Trophoblast cell (in vitro differentiated cells and primary cell): Measurements from ENCODE around the gene PPP1R27.

Source experiments
- DNase-seq, 2 donors: peaks; one replicate each; pipeline ENCODE4 v3.0.0-alpha.2; 2016
- H2AFZ ChIP-seq: 2 replicates; pipeline ENCODE4 v1.6.1; 2013; ENCODE audit warnings: low read length, moderate library complexity, mild to moderate bottlenecking; ENCODE audit not compliant: insufficient read depth, poor library complexity
- H2AK5ac ChIP-seq: 2 replicates; pipeline ENCODE4 v1.6.1; 2013; ENCODE audit warnings: mild to moderate bottlenecking, low read length
- H2BK120ac ChIP-seq: 2 replicates; pipeline ENCODE4 v1.6.1; 2013; ENCODE audit warnings: low read length, mild to moderate bottlenecking, moderate library complexity; ENCODE audit not compliant: insufficient read depth, poor library complexity
- H2BK12ac ChIP-seq: 2 replicates; pipeline ENCODE4 v1.6.1; 2013; ENCODE audit warnings: mild to moderate bottlenecking, low read length, moderate library complexity
- H2BK5ac ChIP-seq: 2 replicates; pipeline ENCODE4 v1.6.1; 2013; ENCODE audit warnings: low read length, low read depth, moderate library complexity, mild to moderate bottlenecking; ENCODE audit not compliant: poor library complexity
- H3K14ac ChIP-seq: 2 replicates; pipeline ENCODE4 v1.6.1; 2013; ENCODE audit warnings: mild to moderate bottlenecking, low read length
- H3K18ac ChIP-seq: 2 replicates; pipeline ENCODE4 v1.6.1; 2013; ENCODE audit warnings: mild to moderate bottlenecking, low read length
- H3K23ac ChIP-seq: 2 replicates; pipeline ENCODE4 v1.6.1; 2013; ENCODE audit warnings: low read length
- H3K27ac ChIP-seq: 2 replicates; pipeline ENCODE4 v1.5.1; 2013; ENCODE audit warnings: low read depth, mild to moderate bottlenecking, inconsistent platforms, low read length, moderate library complexity
- H3K27me3 ChIP-seq: 2 replicates; pipeline ENCODE4 v1.6.1; 2013; ENCODE audit warnings: inconsistent platforms, mild to moderate bottlenecking, low read length, moderate library complexity; ENCODE audit not compliant: insufficient read depth
- H3K36me3 ChIP-seq, 2 experiments: 1 replicate in 1 of 2; 2 replicates in 1 of 2; pipeline ENCODE4 v1.6.1; 2013; ENCODE audit warnings: low read length in 2 of 2, mild to moderate bottlenecking in 2 of 2, moderate library complexity in 1 of 2; ENCODE audit not compliant: insufficient read depth in 2 of 2, control insufficient read depth in 1 of 2
- H3K4ac ChIP-seq: 2 replicates; pipeline ENCODE4 v1.6.1; 2013; ENCODE audit warnings: low read depth, mild to moderate bottlenecking, low read length, moderate library complexity
- H3K4me1 ChIP-seq, 2 experiments: 1 replicate in 1 of 2; 2 replicates in 1 of 2; pipeline ENCODE4 v1.6.1; 2013; ENCODE audit warnings: low read length in 2 of 2, mild to moderate bottlenecking in 2 of 2, moderate library complexity in 1 of 2; ENCODE audit not compliant: insufficient read depth in 2 of 2, control insufficient read depth in 1 of 2
- H3K4me2 ChIP-seq: 2 replicates; pipeline ENCODE4 v1.6.1; 2013; ENCODE audit warnings: inconsistent platforms, mild to moderate bottlenecking, low read length, moderate library complexity
- H3K4me3 ChIP-seq: 2 replicates; pipeline ENCODE4 v1.5.1; 2013; ENCODE audit warnings: mild to moderate bottlenecking, low read depth, low read length, inconsistent platforms
- H3K79me1 ChIP-seq: one replicate; pipeline ENCODE4 v1.6.1; 2013; ENCODE audit warnings: low read length
- H3K79me2 ChIP-seq: 2 replicates; pipeline ENCODE4 v1.6.1; 2013; ENCODE audit warnings: low read length, mild to moderate bottlenecking; ENCODE audit not compliant: control insufficient read depth, insufficient read depth, poor library complexity
- H3K9ac ChIP-seq: 2 replicates; pipeline ENCODE4 v1.6.1; 2013; ENCODE audit warnings: mild to moderate bottlenecking, low read length
- H3K9me3 ChIP-seq: 2 replicates; pipeline ENCODE4 v1.6.1; 2013; ENCODE audit warnings: low read depth, mild to moderate bottlenecking, control low read depth, inconsistent platforms, low read length; ENCODE audit not compliant: insufficient read depth
- H4K12ac ChIP-seq: 2 replicates; pipeline ENCODE4 v1.6.1; 2013; ENCODE audit warnings: low read depth, mild to moderate bottlenecking, low read length, moderate library complexity
- H4K8ac ChIP-seq: 2 replicates; pipeline ENCODE4 v1.6.1; 2013; ENCODE audit warnings: low read depth, mild to moderate bottlenecking, low read length, moderate library complexity
- H4K91ac ChIP-seq: one replicate; pipeline ENCODE4 v1.6.1; 2013; ENCODE audit warnings: low read depth, mild to moderate bottlenecking, low read length, moderate library complexity
- WGBS: extraction: QIAGEN DNeasy Blood & Tissue Kit; methylation state at CpG from one replicate; pipeline ENCODE4 v1.1.7; 2013; ENCODE audit warnings: missing lambda C conversion rate; ENCODE audit not compliant: insufficient read length, insufficient coverage; ENCODE audit errors: extremely low coverage; 5-methylcytosine and 5-hydroxymethylcytosine counted together

The PPP1R27 gene

DNA sequence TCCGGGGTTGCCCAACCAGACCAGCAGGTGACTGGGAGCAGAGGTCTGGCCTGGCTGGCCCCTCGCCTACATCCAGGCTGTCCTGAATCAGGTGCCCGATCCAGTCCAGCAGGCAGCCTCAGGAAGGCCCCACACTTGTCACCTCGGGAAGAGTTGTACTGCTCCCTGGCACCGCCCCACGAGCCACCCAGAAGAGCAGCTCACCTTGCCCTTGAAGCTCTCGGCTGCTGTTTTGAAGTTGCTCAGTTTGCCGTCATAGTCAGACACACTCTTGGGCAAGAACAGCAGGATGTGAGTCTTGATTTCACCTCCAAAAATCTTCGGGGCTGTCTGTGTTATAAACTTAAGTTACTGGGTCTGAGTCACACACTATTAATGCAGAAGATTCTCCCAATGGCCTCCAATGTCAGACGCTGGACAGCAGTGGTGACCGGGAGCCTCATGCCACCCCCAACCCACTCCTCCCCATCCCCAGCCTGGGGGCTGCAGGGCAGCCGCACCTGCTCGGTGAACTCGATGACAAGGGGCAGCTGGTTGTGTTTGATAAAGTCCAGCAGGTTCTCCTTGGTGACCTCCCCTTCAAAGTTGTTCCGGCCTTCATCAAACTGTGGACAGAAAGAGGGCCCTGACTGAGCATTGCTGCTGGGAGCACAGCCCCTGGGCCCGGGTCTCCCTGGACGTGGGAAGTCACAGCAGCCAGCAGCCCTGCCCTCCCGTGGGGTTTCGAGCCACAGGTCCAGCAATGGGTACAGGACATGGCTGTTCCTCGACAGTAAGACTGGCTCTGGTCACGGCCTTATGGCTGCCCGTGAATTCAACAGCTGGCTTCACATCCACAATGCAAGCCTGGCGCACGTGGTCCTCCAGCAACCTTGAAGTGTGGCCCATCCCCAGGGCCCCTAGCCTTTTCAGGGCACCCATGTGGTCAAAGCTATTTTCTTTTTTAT lies 12.2 kb upstream of the PPP1R27 start:
- H4K8ac ChIP-seq: no peak overlapping the region
- no peak overlapping the region for H3K18ac ChIP-seq
- H3K9ac ChIP-seq: no peak overlapping the region
- DNase-seq: no peak
- no peak overlapping the region for H3K4ac ChIP-seq
- H3K9me3 ChIP-seq: peaks cover 2% of the 10 kb centered on the region
- H3K4me2 ChIP-seq: no peak overlapping the region
- H3K14ac ChIP-seq: no peak overlapping the region
- no peak overlapping the region for H3K23ac ChIP-seq
- no peaks in the 10 kb centered on the region for H3K79me2 ChIP-seq
- no peak overlapping the region for H2AFZ ChIP-seq
- no peak overlapping the region for H2BK12ac ChIP-seq
- H2AK5ac ChIP-seq: no peak overlapping the region
- no peak overlapping the region for H2BK5ac ChIP-seq
- no peak overlapping the region for H2BK120ac ChIP-seq
- no peak overlapping the region for H4K12ac ChIP-seq
- H3K4me1 ChIP-seq: no peaks in the 10 kb centered on the region
- no peak overlapping the region for H3K27ac ChIP-seq
- no peaks in the 10 kb centered on the region for H3K79me1 ChIP-seq
- H3K36me3 ChIP-seq: peaks cover 82 to 86% of the 10 kb centered on the region in 2 experiments
- no CpG with 5 or more reads among the region's 24 CpGs for WGBS
- no peak overlapping the region for H4K91ac ChIP-seq
- no peaks in the 10 kb centered on the region for H3K27me3 ChIP-seq
- no peak overlapping the region for H3K4me3 ChIP-seq

DNA sequence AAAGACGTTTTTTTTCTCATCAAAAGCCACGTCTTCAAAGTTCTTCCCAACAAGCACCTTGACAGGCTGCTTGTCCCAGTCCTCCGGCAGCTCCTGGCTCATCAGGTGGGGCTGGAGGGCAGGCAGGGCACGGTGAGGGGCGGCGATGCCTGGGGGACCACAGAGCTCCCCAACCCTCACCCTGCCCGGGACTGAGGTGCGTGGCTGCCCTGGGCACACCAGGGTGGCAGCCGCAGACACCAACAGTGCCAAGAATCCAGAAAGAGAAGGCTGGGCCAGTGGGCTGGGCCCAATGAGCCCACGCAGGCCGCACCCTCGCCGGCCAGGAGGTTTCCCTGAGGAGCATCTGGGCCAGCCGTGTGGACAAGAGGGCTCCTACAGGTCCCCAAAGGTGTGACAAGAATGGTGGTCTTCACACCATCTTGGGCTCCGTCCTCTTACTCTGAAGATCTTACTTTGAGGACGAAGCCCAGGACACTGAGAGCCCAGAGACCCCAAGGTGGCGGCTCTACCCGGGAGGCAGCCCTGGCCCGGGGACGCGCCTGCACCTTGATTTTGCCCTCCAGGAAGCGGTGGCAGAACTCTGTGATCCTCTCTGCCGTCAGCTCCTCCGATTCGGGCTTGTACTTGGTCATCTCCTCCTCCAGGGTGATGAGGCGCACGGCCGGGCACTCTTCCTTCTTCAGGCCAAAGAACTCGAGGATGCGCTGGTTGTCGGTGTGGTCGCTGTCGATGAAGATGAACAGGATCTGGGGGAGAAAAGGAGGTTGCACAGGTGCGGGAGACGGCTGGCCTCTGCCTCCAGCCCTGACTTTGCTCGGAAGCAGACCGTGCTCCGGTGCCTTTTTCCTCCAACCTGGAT lies 11.3 kb upstream of the PPP1R27 start:
- Histone ChIP-seq H3K4ac (no peak overlapping the region), H3K18ac (no peak overlapping the region), H2BK5ac (no peak overlapping the region), H4K12ac (no peak overlapping the region), H3K27me3 (no peaks in the 10 kb centered on the region), H3K4me2 (no peak overlapping the region), H3K4me3 (no peak overlapping the region), H3K27ac (no peak overlapping the region), H2AK5ac (no peak overlapping the region), H3K14ac (no peak overlapping the region), H4K8ac (no peak overlapping the region), H2BK120ac (no peak overlapping the region), H3K23ac (no peak overlapping the region), H3K9me3 (peaks cover 4% of the 10 kb centered on the region), H3K4me1 (peaks cover 0 to 6% of the 10 kb centered on the region in 2 experiments), H3K79me1 (no peaks in the 10 kb centered on the region), H3K36me3 (peaks cover 76 to 77% of the 10 kb centered on the region in 2 experiments), H3K9ac (no peak overlapping the region), H3K79me2 (no peaks in the 10 kb centered on the region), H4K91ac (no peak overlapping the region), H2AFZ (no peak overlapping the region), H2BK12ac (no peak overlapping the region)
- DNase-seq: no peak
- WGBS: no CpG with 5 or more reads among the region's 38 CpGs

DNA sequence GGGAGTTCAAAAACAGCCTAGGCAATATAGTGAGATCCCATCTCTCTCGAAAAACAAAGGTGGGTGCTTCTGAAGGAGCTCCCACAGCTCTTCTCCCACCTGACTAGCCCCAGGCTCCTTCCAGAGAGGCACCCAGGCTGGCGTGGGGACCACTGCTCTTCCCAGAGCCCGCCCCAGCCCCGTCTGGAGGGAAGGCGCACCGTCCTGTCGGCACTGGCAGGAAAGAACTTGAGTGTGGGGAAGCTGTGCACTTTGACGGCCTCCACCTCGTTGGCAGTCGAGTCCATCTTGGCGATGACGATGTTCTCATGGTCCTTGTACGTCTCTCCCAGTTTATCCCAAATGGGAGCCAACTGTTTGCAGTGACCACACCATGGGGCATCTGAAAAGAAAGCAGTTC lies 10.5 kb upstream of the PPP1R27 start:
- Histone ChIP-seq H3K9ac (no peak overlapping the region), H2AFZ (no peak overlapping the region), H3K4me2 (no peak overlapping the region), H2BK5ac (no peak overlapping the region), H3K4ac (no peak overlapping the region), H2BK12ac (no peak overlapping the region), H4K8ac (no peak overlapping the region), H4K12ac (peak overlapping the region; percentile 34), H3K79me2 (no peaks in the 10 kb centered on the region), H2AK5ac (no peak overlapping the region), H3K36me3 (peaks cover 70 to 72% of the 10 kb centered on the region in 2 experiments), H3K14ac (no peak overlapping the region), H3K79me1 (no peaks in the 10 kb centered on the region), H3K23ac (no peak overlapping the region), H3K27me3 (no peaks in the 10 kb centered on the region), H3K18ac (no peak overlapping the region), H4K91ac (no peak overlapping the region), H2BK120ac (no peak overlapping the region), H3K4me1 (peaks cover 6 to 10% of the 10 kb centered on the region in 2 experiments), H3K4me3 (no peak overlapping the region), H3K27ac (no peak overlapping the region), H3K9me3 (peaks cover 4% of the 10 kb centered on the region)
- no CpG with 5 or more reads among the region's 13 CpGs for WGBS
- DNase-seq: no peak

DNA sequence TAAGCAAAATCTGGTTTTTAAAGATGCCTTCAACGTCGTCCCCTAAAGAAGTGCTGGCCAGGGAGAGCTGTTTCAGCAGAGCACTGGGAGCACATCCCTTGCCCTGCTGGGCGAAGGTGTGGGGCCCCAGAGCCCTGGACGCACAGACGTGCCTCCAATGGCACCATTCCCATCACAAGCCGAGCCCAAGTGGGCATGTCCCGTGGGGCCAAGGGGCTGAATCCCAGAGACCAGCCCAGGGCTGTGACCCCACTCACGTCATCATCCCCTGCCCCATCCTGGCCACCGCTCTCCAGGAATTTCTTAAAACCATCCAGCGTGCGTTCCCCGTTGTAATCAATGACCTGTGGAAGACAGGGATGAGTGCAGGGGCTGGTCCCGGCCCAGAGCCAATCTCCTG lies 10.0 kb upstream of the PPP1R27 start:
- H3K27me3 ChIP-seq: no peaks in the 10 kb centered on the region
- no peak overlapping the region for H4K8ac ChIP-seq
- H3K23ac ChIP-seq: no peak overlapping the region
- no peak overlapping the region for H4K91ac ChIP-seq
- H2BK12ac ChIP-seq: no peak overlapping the region
- peaks cover 4% of the 10 kb centered on the region for H3K9me3 ChIP-seq
- H3K9ac ChIP-seq: no peak overlapping the region
- H2BK5ac ChIP-seq: no peak overlapping the region
- H3K4me3 ChIP-seq: no peak overlapping the region
- no peak overlapping the region for H4K12ac ChIP-seq
- WGBS: no CpG with 5 or more reads among the region's 13 CpGs
- H2AFZ ChIP-seq: no peak overlapping the region
- H3K36me3 ChIP-seq: peaks cover 68 to 70% of the 10 kb centered on the region in 2 experiments
- H2BK120ac ChIP-seq: no peak overlapping the region
- H3K14ac ChIP-seq: no peak overlapping the region
- no peak overlapping the region for H3K27ac ChIP-seq
- H3K79me1 ChIP-seq: no peaks in the 10 kb centered on the region
- no peak overlapping the region for H3K4me2 ChIP-seq
- no peak overlapping the region for H3K4ac ChIP-seq
- no peak for DNase-seq
- H3K4me1 ChIP-seq: peaks cover 6 to 10% of the 10 kb centered on the region in 2 experiments
- no peak overlapping the region for H3K18ac ChIP-seq
- H3K79me2 ChIP-seq: no peaks in the 10 kb centered on the region
- H2AK5ac ChIP-seq: no peak overlapping the region
